CD14-positive monocyte (primary cell): ENCODE measurements around the gene SULF2. TPM values are rescaled to one million over a fixed set of nuclear protein-coding genes. Genes with fewer than 3 reads are reported as not detected.

Experiments used
- DNase-seq, 3 donors: peaks; one replicate each; pipeline ENCODE4 v3.0.0-alpha.2; 2011 to 2022
- H2AFZ ChIP-seq: 2 replicates; pipeline ENCODE4 v1.6.0; 2012; ENCODE audit warnings: mild to moderate bottlenecking, low read depth, low read length, inconsistent platforms; ENCODE audit not compliant: insufficient read depth, poor library complexity, severe bottlenecking
- H3K27ac ChIP-seq, 2 donors: 1 replicate in 1 of 2; 2 replicates in 1 of 2; pipeline ENCODE4 v1.5.1; 2012 to 2013; ENCODE audit warnings: low read length in 2 of 2, control low read depth in 1 of 2, inconsistent platforms in 1 of 2, low read depth in 1 of 2, mild to moderate bottlenecking in 1 of 2
- H3K27me3 ChIP-seq, 2 donors: one replicate each; pipeline versions ENCODE4 v1.6.0 to v1.6.1; 2011 to 2013; ENCODE audit warnings: low read length in 2 of 2; ENCODE audit not compliant: control insufficient read depth in 2 of 2, insufficient read depth in 2 of 2
- H3K36me3 ChIP-seq, 2 donors: replicated peaks in 1 of 2; 1 replicate in 1 of 2; 2 replicates in 1 of 2; pipeline versions ENCODE4 v1.5.1 to v1.6.1; 2012 to 2013; ENCODE audit warnings: low read length in 2 of 2, control low read depth in 1 of 2, inconsistent platforms in 1 of 2, mild to moderate bottlenecking in 1 of 2; ENCODE audit not compliant: insufficient read depth in 2 of 2, control insufficient read depth in 1 of 2
- H3K4me1 ChIP-seq, 2 donors: 1 replicate in 1 of 2; 2 replicates in 1 of 2; pipeline versions ENCODE4 v1.5.1 to v1.6.1; 2012 to 2013; ENCODE audit warnings: low read length in 2 of 2, control low read depth in 1 of 2, inconsistent platforms in 1 of 2, mild to moderate bottlenecking in 1 of 2, moderate library complexity in 1 of 2; ENCODE audit not compliant: insufficient read depth in 2 of 2, control insufficient read depth in 1 of 2
- H3K4me2 ChIP-seq: replicated peaks from 2 replicates; pipeline ENCODE3; 2012; ENCODE audit warnings: low read length, moderate library complexity, mild to moderate bottlenecking; ENCODE audit not compliant: poor library complexity, severe bottlenecking; ENCODE audit errors: extremely low read depth
- H3K4me3 ChIP-seq, 3 experiments: fragments of 200-600 bp in 1 of 3; sonication (generic) in 1 of 3; replicated peaks in 1 of 3; 1 replicate in 2 of 3; 2 replicates in 1 of 3; pipeline ENCODE4 v1.5.1; 2011 to 2013; ENCODE audit warnings: low read length in 3 of 3, mild to moderate bottlenecking in 3 of 3, control low read depth in 2 of 3, low read depth in 2 of 3, inconsistent platforms in 1 of 3, moderate library complexity in 1 of 3
- H3K79me2 ChIP-seq: 2 replicates; pipeline ENCODE4 v1.6.0; 2012; ENCODE audit warnings: mild to moderate bottlenecking, control low read depth, inconsistent platforms, low read length, moderate library complexity; ENCODE audit not compliant: insufficient read depth
- H3K9ac ChIP-seq: 2 replicates; pipeline ENCODE4 v1.6.0; 2017; ENCODE audit warnings: low read length, mild to moderate bottlenecking; ENCODE audit not compliant: insufficient read depth, poor library complexity, severe bottlenecking
- H3K9me3 ChIP-seq, 2 donors: replicated peaks in 1 of 2; 1 replicate in 1 of 2; 2 replicates in 1 of 2; pipeline versions ENCODE4 v1.5.1 to v1.6.1; 2012 to 2013; ENCODE audit warnings: low read length in 2 of 2, control low read depth in 1 of 2; ENCODE audit not compliant: control insufficient read depth in 1 of 2, insufficient read depth in 1 of 2
- H4K20me1 ChIP-seq: 2 replicates; pipeline ENCODE4 v1.6.0; 2012; ENCODE audit warnings: mild to moderate bottlenecking, low read length, control low read depth, moderate library complexity; ENCODE audit not compliant: insufficient read depth
- H3K27ac Mint-ChIP-seq, 7 donors: one replicate each; pipeline ENCODE4 v1.8.0; 2020; ENCODE audit warnings: mild to moderate bottlenecking in 7 of 7, mixed read lengths in 7 of 7, moderate library complexity in 6 of 7, inconsistent platforms in 2 of 7
- H3K27me3 Mint-ChIP-seq, 3 donors: one replicate each; pipeline ENCODE4 v1.8.0; 2021 to 2022; ENCODE audit warnings: low read depth in 3 of 3, mild to moderate bottlenecking in 3 of 3, mixed read lengths in 3 of 3, moderate library complexity in 3 of 3, inconsistent platforms in 1 of 3
- H3K36me3 Mint-ChIP-seq, 2 donors: one replicate each; pipeline ENCODE4 v1.8.0; 2020; ENCODE audit warnings: mixed read lengths in 2 of 2, inconsistent platforms in 1 of 2, mild to moderate bottlenecking in 1 of 2
- H3K4me1 Mint-ChIP-seq: one replicate; pipeline ENCODE4 v1.8.0; 2020; ENCODE audit warnings: mild to moderate bottlenecking, mixed read lengths
- H3K4me3 Mint-ChIP-seq, 2 donors: one replicate each; pipeline ENCODE4 v1.8.0; 2020; ENCODE audit warnings: mild to moderate bottlenecking in 2 of 2, mixed read lengths in 2 of 2, moderate library complexity in 1 of 2
- H3K9me3 Mint-ChIP-seq, 7 donors: one replicate each; pipeline ENCODE4 v1.8.0; 2020 to 2022; ENCODE audit warnings: mixed read lengths in 7 of 7, mild to moderate bottlenecking in 6 of 7, moderate library complexity in 6 of 7, inconsistent platforms in 2 of 7
- CTCF ChIP-seq: fragments of 200-600 bp; IDR thresholded peaks from one replicate; pipeline ENCODE4 v1.8.0; 2022; ENCODE audit warnings: antibody characterized with exemption, mild to moderate bottlenecking
- WGBS: methylation state at CpG from one replicate; pipeline ENCODE4 v1.1.5; 2013; ENCODE audit warnings: missing lambda C conversion rate; ENCODE audit not compliant: insufficient coverage; 5-methylcytosine and 5-hydroxymethylcytosine counted together
- intact Hi-C, 2 donors: fragments of 100-400 bp; cut with micrococcal nuclease; formaldehyde crosslinking; loops; one replicate each; pipeline versions ENCODE4 v1.15.0 to v1.15.1; 2023
- polyA plus RNA-seq, 3 donors: library from polyadenylated mRNA; depleted of rRNA in 1 of 3; unstranded in 2 of 3; stranded (reverse) in 1 of 3; fragments of 300-500 nt in 2 of 3; fragments of >200 nt in 1 of 3; fragmentation: Illumina TruSeq in 2 of 3; gene quantifications; 1 replicate in 2 of 3; 2 replicates in 1 of 3; pipeline ENCODE4 v1.2.3, GENCODE V29; 2012 to 2021

The SULF2 gene
- polyA plus RNA-seq, 3 donors, result 60.3 to 156 (median 75.5) TPM

DNA sequence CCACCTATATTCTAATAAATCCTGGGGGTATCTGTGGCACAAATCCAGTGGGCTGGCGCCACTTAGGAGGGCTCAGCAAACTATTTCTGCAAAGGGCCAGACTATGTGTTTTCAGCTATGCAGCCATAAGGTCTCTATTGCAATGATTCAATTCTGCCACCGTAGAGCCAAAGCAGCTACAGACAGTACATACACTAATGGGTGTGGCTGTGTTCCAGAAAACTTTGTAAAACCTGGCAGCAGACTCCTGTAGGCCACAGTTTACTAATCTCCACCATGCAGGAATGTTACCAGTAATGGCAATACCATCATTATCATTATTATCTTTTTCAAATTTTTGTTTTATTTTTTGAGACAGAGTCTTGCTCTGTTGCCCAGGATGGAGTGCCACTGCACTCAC, 65.7 kb downstream of the SULF2 start:
- WGBS, result no CpG with 5 or more reads among the region's 2 CpGs
- peaks cover 9% of the 10 kb centered on the region for H3K79me2 ChIP-seq
- Mint-ChIP-seq H3K36me3 (peaks cover 70 to 92% of the 10 kb centered on the region in 2 donors), H3K27me3 (peaks cover 0 to 5% (median 4%) of the 10 kb centered on the region in 3 donors), H3K9me3 (no peaks in the 10 kb centered on the region), H3K27ac (no peak overlapping the region), H3K4me3 (no peak overlapping the region), H3K4me1 (peaks cover 12% of the 10 kb centered on the region)
- no peaks in the 10 kb centered on the region for H3K9me3 ChIP-seq
- no peak overlapping the region for H3K27ac ChIP-seq
- intact Hi-C loops, result no loop called here
- H3K27me3 ChIP-seq, result no peaks in the 10 kb centered on the region
- H3K4me1 ChIP-seq, result peaks cover 5 to 7% of the 10 kb centered on the region in 2 donors
- no peak overlapping the region for H3K9ac ChIP-seq
- H2AFZ ChIP-seq, result no peak overlapping the region
- no peak for TF ChIP-seq CTCF
- H4K20me1 ChIP-seq, result peaks cover 100% of the 10 kb centered on the region
- no peak overlapping the region for H3K4me2 ChIP-seq
- DNase-seq, result no peak
- H3K36me3 ChIP-seq, result peaks cover 10 to 83% of the 10 kb centered on the region in 2 donors
- H3K4me3 ChIP-seq, result no peak overlapping the region

DNA sequence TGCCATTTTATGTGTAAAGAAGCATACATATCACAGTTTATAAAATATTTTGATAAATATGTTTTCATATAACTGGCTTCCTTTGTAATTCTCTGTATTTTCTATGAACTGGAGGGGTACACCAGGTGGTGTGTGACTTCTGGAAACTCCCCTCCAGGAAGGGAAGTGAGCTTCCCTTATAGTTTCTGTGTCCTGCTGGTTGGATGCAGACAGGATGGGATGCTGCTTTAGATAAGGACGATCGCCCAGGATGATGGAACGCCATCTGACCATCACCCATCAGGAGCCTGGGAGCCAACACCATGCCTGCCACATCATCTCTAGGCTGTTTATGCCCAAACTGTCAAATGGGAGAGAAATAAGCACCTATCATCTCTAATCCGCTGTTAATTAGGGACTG, 66.1 kb downstream of the SULF2 start:
- no peaks in the 10 kb centered on the region for H3K9me3 Mint-ChIP-seq
- no peak overlapping the region for H3K4me3 Mint-ChIP-seq
- H3K27ac Mint-ChIP-seq, result no peak overlapping the region
- Histone ChIP-seq H3K27ac (no peak overlapping the region), H3K79me2 (peaks cover 5% of the 10 kb centered on the region), H3K27me3 (no peaks in the 10 kb centered on the region), H3K4me3 (no peak overlapping the region), H3K9me3 (no peaks in the 10 kb centered on the region), H3K9ac (no peak overlapping the region), H3K4me1 (peaks cover 5 to 7% of the 10 kb centered on the region in 2 donors), H3K4me2 (no peak overlapping the region), H3K36me3 (peaks cover 10 to 83% of the 10 kb centered on the region in 2 donors), H4K20me1 (peaks cover 100% of the 10 kb centered on the region), H2AFZ (no peak overlapping the region)
- peaks cover 12% of the 10 kb centered on the region for H3K4me1 Mint-ChIP-seq
- peaks cover 72 to 92% of the 10 kb centered on the region in 2 donors for H3K36me3 Mint-ChIP-seq
- 54% methylated on average over 3 of the region's 4 CpGs for WGBS
- TF ChIP-seq CTCF, result no peak
- intact Hi-C loops, result no loop called here
- peaks cover 0 to 5% (median 4%) of the 10 kb centered on the region in 3 donors for H3K27me3 Mint-ChIP-seq
- no peak for DNase-seq
